T47D (cell line): ENCODE measurements around the gene TTC34.

Experiments used
- DNase-seq, 2 experiments: peaks; one replicate each; pipeline versions ENCODE4 v3.0.0 to v3.0.0-alpha.2; 2011 to 2012; ENCODE audit warnings: low read depth in 1 of 2, low spot score in 1 of 2
- JUND ChIP-seq: IDR thresholded peaks from 2 replicates; pipeline ENCODE4 v1.6.1; 2012; ENCODE audit warnings: low read depth
- in situ Hi-C: cut with HindIII; loops from 2 replicates; pipeline ENCODE4 v1.10.0; 2016; ENCODE audit warnings: low sequenced_read_pairs, low pct_unique_long_range_greater_than_20kb

TTC34 gene

DNA sequence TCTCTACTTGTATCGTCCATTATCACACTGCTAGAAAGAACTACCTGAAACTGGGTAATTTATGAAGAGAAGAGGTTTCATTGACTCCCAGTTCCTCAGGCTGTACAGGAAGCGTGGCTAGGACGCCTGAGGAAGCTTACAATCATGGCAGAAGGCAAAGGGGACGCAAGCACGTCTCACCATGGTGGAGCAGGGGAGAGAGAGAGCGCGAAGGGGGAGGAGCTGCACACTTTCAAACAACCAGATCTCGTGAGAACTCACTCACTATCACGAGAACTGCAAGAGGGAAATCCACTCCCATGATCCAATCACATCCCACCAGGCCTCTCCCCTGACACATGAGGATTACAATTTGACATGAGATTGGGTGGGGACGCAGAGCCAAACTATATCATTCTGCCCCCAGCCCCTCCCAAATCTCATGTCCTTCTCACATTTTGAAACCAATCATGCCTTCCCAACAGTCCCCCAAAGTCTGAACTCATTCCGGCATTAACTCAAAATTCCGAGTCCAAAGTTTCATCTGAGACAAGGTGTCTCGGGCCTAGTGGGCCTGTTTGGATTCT, 176.7 kb downstream of the TTC34 start:
- TF ChIP-seq JUND, result no peak
- DNase-seq, result no peak
- in situ Hi-C loops, result no loop called here

DNA sequence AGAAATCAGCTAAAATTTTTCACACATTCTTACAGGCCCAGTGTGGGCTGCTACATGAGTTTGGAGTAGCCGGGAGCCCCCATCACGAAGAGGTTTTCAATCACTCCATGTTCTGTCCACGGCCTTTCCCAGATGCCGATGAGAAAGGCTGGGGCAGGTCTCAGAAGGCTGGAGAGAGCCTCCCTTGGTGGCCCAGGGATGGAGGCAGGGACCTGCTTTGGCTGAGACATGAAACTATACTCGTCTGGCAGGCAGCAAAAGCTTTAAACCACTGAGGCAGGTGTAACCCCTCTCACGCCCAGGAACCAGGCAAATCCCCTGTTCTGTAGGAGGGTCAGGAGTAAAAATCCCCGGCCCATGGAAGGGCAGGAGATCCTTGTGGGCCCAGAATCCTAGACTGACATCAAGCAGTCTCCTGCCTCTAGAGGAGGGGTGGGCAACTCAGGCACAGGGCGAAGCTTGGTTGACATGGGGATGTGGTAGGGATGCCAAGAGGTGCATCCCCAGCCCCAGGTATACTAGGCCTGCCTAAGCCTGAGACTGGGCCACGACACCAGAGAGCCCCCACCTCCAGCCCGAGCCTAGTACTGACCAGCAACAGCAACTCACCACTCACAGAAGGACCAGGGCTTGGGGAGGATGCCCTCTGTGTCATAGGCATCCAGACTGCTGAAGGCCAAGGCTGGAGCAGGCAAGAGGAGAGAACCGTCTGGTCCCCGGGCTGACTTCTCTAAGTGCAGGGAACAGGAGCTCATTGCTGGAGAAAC, 177.7 kb downstream of the TTC34 start:
- TF ChIP-seq JUND, result no peak
- in situ Hi-C loops, result no loop called here
- DNase-seq, result no peak

DNA sequence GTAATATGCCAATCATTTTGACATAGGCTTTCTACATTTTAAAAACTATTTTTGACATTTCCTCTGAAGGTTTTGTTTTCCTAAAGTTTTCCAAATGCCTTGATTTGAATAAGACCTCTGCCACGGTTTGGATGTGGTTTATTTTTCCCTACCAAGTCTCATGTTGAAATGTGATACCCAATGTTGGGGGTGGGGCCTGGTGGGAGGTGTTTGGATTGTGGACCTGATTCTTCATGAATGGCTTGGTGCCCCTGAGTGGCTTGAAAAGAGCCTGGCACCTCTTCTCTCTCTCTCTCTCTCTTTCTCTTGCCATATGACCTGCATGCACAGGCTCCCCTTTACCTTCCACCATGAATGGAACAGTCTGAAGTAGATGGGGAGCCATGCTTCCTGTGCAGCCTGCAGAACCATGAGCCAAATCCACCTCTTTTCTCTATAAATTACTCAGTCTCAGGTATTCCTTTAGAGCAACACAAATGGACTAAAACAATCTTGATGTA, 183.5 kb downstream of the TTC34 start:
- DNase-seq, result no peak
- TF ChIP-seq JUND, result no peak
- in situ Hi-C loops, result no loop called here

DNA sequence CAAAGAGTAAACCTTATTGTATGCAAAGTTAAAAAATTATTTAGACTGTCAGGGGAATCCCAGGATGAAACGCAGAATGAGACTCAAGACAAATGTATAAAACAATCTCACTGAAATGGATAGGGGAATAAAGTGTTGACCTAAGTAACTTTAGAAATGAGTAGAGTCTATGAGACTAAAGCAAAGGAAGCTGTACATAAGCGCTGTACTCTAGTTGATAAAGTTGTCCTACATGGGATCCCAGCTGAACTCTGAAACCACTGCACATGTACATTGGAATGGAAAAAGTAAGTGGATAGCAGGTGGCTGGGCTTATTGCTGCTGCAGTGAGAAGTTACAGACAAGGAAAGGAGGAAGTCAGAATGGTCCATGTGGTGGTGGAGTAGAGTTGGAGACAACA, 187.3 kb downstream of the TTC34 start:
- TF ChIP-seq JUND, result no peak
- in situ Hi-C loops, result no loop called here
- DNase-seq, result no peak

DNA sequence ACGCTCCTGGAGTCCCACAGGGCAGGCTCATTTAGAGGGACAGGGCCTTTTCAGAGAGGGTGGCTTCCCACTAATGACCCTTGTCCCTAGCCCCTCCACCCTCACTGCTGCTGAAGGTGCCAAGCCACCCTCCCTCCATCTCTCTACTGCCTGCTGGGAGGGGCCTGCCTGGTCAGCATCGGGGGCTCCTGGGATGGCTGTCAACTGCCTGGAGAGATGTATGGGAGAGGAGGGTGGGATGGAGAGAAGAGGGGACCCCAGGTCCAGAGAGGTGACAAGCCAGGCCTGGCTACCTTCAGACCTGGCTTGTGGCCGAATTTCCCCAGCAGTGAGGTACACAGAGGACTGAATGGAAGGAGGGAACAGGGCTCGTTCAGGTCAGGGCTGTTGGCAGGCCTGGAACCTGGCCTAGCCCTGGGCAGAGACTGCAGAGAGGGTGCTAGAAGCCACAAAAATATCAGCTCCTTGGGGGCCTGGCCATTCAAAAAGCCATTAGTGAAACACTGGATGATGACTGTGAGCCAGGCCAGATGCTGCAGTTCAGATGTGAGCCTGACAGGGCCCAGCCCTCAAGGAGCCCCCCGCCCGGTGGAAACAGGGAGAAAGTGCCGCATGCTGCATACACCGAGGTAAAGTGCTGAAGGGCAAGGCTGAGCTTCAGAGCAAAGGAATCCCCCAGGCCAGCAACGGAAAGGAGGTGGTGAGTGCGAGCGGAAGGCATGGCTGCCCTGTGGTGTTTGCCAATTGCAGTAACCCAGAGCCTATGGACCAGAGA, 188.7 kb downstream of the TTC34 start:
- DNase-seq, result no peak
- no peak for TF ChIP-seq JUND
- in situ Hi-C loops, result no loop called here

DNA sequence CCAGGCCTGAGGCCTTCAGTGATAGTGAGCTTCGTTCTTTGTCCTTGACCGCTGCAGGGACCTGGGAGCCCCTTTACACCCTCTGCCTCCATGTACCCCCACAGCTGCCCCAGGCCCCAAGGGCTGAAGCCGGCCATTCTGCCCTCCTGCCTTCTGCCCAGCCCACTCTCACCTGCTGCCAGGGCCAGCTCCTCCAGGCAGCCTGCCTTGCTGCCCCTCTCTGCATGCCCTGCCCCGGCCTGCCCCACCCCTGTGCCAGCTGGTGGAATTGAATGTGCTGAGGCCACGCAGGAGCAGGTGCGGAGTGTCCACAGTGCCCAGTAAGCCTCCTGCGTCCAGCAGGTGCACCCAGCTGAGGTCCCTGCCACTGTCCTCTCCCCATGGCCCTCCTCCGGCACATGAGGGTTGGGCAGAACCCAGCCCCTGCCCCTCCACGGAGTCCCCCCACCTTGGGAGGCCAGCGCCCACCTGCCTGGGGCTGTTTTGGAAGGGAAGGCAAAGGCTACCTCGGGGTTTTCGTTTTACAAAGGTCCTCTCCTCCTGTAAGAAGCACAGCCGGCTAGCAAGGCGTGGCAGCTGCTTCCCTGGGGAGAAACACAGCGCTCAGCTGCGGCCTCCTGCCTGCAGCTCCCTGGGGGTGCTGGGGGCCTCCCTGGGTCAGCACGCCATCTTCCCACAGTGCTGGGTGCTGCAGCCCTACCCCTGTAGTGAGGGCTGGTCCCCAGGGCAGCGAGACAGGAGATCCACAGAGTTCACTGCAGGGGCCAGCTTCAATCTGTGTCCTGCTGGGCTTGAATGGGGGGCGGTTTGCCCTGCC, 189.7 kb downstream of the TTC34 start:
- in situ Hi-C loops, result no loop called here

DNA sequence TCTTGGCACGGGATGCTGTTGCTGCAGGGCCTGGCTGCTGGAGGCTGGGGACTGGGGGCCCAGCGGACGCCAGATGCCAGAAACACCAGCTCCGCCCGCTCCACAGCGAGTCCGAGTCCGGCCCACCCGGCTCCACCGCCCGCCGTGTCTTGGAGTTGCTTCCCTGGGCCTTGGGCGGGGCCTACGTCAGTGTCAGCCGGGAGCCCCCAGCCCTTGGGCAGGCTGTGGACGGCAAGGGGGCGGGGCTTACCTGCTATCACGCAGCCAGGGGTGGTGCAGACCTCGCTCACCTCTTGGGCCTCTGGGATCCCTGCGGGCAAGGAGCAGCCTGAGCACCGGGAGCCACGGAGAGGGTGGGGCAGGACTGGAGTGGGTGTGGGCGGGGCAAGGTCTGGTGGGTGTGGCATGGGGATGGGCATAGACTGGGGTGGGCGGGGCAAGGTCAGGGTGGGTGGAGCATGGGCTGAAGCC, 190.4 kb downstream of the TTC34 start:
- DNase-seq, result peak in 1 of 2 experiments; percentile 49
- in situ Hi-C loops, result no loop called here
- TF ChIP-seq JUND, result no peak

More for the DNA sequence above, 189.7 kb downstream of the TTC34 start:
- no peak for TF ChIP-seq JUND
- no peak for DNase-seq

DNA sequence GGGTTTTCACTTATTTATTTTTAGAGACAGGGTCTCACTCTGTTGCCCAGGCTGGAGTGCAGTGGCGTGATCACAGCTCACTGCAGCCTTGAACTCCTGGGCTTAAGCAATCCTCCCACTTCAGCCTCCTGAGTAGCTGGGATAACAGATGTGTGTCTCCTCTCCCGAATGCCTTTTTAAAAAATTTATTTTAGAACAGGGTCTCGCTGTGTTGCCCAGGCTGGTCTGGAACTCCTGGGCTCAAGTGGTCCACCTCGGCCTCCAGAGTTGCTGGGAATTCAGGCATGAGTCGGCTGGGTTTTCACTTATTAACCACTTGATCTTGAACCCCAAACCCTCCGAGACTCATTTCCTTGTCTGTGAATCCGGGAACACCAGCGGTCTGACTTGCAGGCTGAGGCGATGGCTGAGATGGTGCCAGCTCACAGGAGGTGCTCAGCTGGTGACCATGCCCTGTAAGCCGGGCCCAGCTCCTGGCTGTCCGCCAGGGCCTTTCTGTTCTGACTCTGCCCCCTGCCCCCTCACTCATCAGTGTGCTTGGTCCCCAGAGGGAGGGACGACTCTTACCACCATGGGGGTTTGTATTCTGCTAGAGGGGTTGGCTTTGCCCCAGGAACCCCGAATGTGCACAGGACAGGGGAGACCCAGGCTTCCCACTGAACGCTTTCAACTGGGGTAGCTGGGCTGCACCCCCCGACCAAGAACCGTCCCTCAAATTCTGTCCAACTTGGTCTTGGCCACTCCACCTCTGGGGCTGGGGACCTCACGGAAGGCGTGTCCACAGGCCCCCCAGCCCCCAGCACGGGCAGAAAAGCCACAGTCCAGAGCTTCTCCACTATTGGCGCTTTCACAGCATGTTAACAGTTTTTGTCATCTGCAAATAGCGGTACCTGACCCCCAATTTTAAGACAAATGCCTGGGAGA, 191.2 kb downstream of the TTC34 start:
- TF ChIP-seq JUND, result no peak
- no peak for DNase-seq
- in situ Hi-C loops, result no loop called here

DNA sequence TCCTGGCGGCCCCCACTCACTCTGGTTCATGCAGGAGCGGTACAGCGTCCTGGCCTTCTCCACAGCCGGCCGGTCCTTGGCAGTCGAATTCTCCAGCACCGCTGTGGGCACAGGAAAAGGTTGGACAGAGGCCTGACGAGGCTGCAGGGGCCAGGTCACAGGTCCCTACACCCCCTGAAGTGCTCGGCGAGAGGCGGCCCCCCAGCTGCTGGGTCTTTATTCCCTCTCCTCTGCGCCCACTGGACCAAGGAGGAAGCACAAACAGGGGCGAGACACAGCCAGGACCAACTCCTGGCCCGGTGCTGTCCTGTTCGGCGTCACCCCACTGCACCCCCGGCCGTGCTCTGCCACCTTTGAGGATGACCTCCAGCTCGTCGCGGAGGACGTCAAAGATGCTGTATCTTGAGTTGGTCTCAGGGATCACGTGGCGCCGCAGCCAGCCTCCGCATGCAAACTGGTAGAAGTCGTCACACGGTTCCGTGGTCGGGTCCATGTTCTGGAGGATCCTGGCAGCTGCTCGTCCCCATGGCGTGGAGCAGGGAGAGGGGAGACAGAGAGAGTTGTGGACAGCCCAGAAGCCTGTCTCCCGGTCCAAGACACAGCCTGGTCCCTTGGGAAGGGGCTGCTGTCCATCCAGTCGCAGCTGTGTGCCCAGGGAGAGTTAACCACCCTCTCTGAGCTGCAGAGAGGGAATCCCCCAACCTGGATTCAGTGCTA, 192.0 kb downstream of the TTC34 start:
- no peak for DNase-seq
- in situ Hi-C loops, result no loop called here
- TF ChIP-seq JUND, result no peak

DNA sequence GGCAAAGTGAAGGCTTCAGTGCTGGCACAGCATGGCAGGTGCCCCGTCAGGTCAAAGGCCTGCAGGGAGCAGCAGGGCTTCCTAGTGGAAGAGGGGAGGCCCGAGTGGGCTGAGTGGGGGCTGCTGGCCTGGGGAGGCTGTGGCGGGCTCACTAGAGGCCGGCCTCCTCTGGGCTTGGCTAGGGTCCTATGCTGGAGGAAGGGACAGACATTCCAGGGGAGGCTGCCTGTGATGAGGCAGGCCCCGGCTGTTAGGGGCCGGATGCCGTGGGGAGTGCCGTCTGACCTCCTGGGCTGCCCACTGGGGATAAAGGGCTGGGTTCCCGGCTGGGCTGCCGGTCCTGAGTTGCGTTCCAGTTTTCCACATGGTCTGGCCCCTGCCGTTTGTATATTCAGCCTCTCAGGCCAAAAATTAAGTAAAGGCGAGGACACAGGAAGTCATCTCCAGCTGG, 193.8 kb downstream of the TTC34 start:
- in situ Hi-C loops, result no loop called here
- TF ChIP-seq JUND, result no peak
- DNase-seq, result no peak
